ENCODE measurements around the gene CRAMP1.

GRCh38 chr16:1701216-1701878 lies 89.2 kb downstream of the CRAMP1 start:
- TF ChIP-seq POLR2A (IDR thresholded peaks at IDR 0.05), result no peak
- TF ChIP-seq CTCF (IDR thresholded peaks at IDR 0.05), result no peak
